CD4-positive, alpha-beta T cell (primary cell): ENCODE data around the gene KIAA0825. TPM values are rescaled to one million over a fixed set of nuclear protein-coding genes. Genes with fewer than 3 reads are reported as not detected.

Source experiments
- ATAC-seq: fragments of 200-7000 bp; cut with Tn5 transposase; one replicate; pipeline ENCODE4 v1.10.0; 2022; ENCODE audit warnings: mild to moderate bottlenecking; ENCODE audit not compliant: poor library complexity
- CTCF ChIA-PET: fragments of 350-600 bp; sonication (Branson Sonifier 250); formaldehyde crosslinking; loops from one replicate; lab custom pipeline; 2021; ENCODE audit warnings: antibody characterized with exemption, inconsistent platforms; lab: Charles Lee
- POLR2A ChIA-PET: fragments of 350-600 bp; sonication (Branson Sonifier 250); formaldehyde crosslinking; loops from one replicate; lab custom pipeline; 2021; ENCODE audit warnings: antibody characterized with exemption, inconsistent platforms; lab: Charles Lee
- DNase-seq, 14 experiments: peaks; one replicate each; pipeline ENCODE4 v3.0.0-alpha.2; 2013 to 2020; ENCODE audit warnings: mixed read lengths in 2 of 14
- H3K27ac ChIP-seq, 2 donors: one replicate each; pipeline versions ENCODE4 v1.5.1 to v1.7.0; 2013; ENCODE audit warnings: low read length in 2 of 2, low read depth in 1 of 2, mild to moderate bottlenecking in 1 of 2
- H3K27me3 ChIP-seq, 2 experiments: 1 replicate in 1 of 2; 2 replicates in 1 of 2; pipeline versions ENCODE4 v1.6.1 to v1.7.0; 2013; ENCODE audit warnings: low read length in 2 of 2, control low read depth in 1 of 2, mild to moderate bottlenecking in 1 of 2, moderate library complexity in 1 of 2; ENCODE audit not compliant: insufficient read depth in 2 of 2, control insufficient read depth in 1 of 2
- H3K36me3 ChIP-seq: one replicate; pipeline ENCODE4 v1.6.1; 2013; ENCODE audit warnings: low read length, control low read depth; ENCODE audit not compliant: insufficient read depth
- H3K4me1 ChIP-seq: one replicate; pipeline ENCODE4 v1.6.1; 2013; ENCODE audit warnings: low read length, control low read depth; ENCODE audit not compliant: insufficient read depth
- H3K4me3 ChIP-seq: one replicate; pipeline ENCODE4 v1.5.1; 2013; ENCODE audit warnings: mild to moderate bottlenecking, low read length, moderate library complexity
- H3K9me3 ChIP-seq, 2 experiments: 1 replicate in 1 of 2; 2 replicates in 1 of 2; pipeline versions ENCODE4 v1.6.1 to v1.7.0; 2013; ENCODE audit warnings: low read length in 2 of 2, mild to moderate bottlenecking in 2 of 2, control low read depth in 1 of 2, moderate library complexity in 1 of 2; ENCODE audit not compliant: control insufficient read depth in 1 of 2, insufficient read depth in 1 of 2
- H3K27ac Mint-ChIP-seq: one replicate; pipeline ENCODE4 v1.8.0; 2020; ENCODE audit warnings: mixed read lengths
- H3K27me3 Mint-ChIP-seq: one replicate; pipeline ENCODE4 v1.8.0; 2021; ENCODE audit warnings: mixed read lengths
- H3K36me3 Mint-ChIP-seq: one replicate; pipeline ENCODE4 v1.8.0; 2021; ENCODE audit warnings: low read depth, mixed read lengths
- H3K4me1 Mint-ChIP-seq: one replicate; pipeline ENCODE4 v1.8.0; 2021; ENCODE audit warnings: low read depth, mixed read lengths
- H3K4me3 Mint-ChIP-seq: one replicate; pipeline ENCODE4 v1.8.0; 2020; ENCODE audit warnings: mild to moderate bottlenecking, mixed read lengths
- H3K9me3 Mint-ChIP-seq: one replicate; pipeline ENCODE4 v1.8.0; 2020; ENCODE audit warnings: mixed read lengths
- intact Hi-C, 2 experiments: fragments of 100-400 bp; cut with DNase I in 1 of 2; cut with micrococcal nuclease in 1 of 2; formaldehyde crosslinking; loops; one replicate each; pipeline versions ENCODE4 v1.15.1 to v1.9.0; 2023 to 2025; cut with DNase I, micrococcal nuclease
- total RNA-seq, 174 experiments: library from RNA in 2 of 174; stranded (reverse) in 2 of 174; gene quantifications; one replicate each; pipeline ENCODE4 v1.2.3 and lab custom pipeline; 2021 to 2026
- TF ChIP-seq, protein P1 (sequence below): fragments of 200-600 bp; IDR thresholded peaks from one replicate; pipeline ENCODE4 v1.8.0; 2022; ENCODE audit warnings: antibody characterized with exemption, mild to moderate bottlenecking

The KIAA0825 gene
- total RNA-seq, 2 experiments from 2014 or later: 1.5 to 1.6 TPM

GRCh38 chr5:94544875-94545547 is 73.4 kb downstream of the KIAA0825 start:
- ChIA-PET CTCF (interaction anchor here (0.8 kb wide), 1 partner anchor 10 kb away, joined by 3 read pairs; no protein-coding TSS in a partner anchor), POLR2A (no interaction called here)
- Mint-ChIP-seq H3K36me3 (peaks cover 38% of the 10 kb centered on the region), H3K4me1 (no peaks in the 10 kb centered on the region), H3K27ac (no peak overlapping the region), H3K9me3 (peaks cover 2% of the 10 kb centered on the region), H3K27me3 (no peaks in the 10 kb centered on the region), H3K4me3 (no peak overlapping the region)
- no peaks in the 10 kb centered on the region for H3K36me3 ChIP-seq
- no peaks in the 10 kb centered on the region for H3K27me3 ChIP-seq
- no peak overlapping the region for H3K27ac ChIP-seq
- intact Hi-C loops: no loop called here
- no peak for DNase-seq
- no peak overlapping the region for H3K4me3 ChIP-seq
- H3K9me3 ChIP-seq: peaks cover 0 to 8% of the 10 kb centered on the region in 2 experiments
- no peaks in the 10 kb centered on the region for H3K4me1 ChIP-seq
- no peak for ATAC-seq
- TF ChIP-seq, protein P1, sequence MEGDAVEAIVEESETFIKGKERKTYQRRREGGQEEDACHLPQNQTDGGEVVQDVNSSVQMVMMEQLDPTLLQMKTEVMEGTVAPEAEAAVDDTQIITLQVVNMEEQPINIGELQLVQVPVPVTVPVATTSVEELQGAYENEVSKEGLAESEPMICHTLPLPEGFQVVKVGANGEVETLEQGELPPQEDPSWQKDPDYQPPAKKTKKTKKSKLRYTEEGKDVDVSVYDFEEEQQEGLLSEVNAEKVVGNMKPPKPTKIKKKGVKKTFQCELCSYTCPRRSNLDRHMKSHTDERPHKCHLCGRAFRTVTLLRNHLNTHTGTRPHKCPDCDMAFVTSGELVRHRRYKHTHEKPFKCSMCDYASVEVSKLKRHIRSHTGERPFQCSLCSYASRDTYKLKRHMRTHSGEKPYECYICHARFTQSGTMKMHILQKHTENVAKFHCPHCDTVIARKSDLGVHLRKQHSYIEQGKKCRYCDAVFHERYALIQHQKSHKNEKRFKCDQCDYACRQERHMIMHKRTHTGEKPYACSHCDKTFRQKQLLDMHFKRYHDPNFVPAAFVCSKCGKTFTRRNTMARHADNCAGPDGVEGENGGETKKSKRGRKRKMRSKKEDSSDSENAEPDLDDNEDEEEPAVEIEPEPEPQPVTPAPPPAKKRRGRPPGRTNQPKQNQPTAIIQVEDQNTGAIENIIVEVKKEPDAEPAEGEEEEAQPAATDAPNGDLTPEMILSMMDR: no peak

- POLR2A ChIA-PET: no interaction called here
- no peak overlapping the region for H3K4me3 ChIP-seq
- H3K4me3 Mint-ChIP-seq: no peak overlapping the region
- no peak overlapping the region for H3K27ac Mint-ChIP-seq
- ATAC-seq (no peak), DNase-seq (peak in 2 of 14 experiments; percentile 13)
- H3K4me1 ChIP-seq: no peaks in the 10 kb centered on the region
- TF ChIP-seq, protein P1: no peak
- peaks cover 0 to 4% of the 10 kb centered on the region in 2 experiments for H3K9me3 ChIP-seq
- CTCF ChIA-PET: no interaction called here
- H3K27me3 ChIP-seq: no peaks in the 10 kb centered on the region
- H3K4me1 Mint-ChIP-seq: no peaks in the 10 kb centered on the region
- intact Hi-C loops: no loop called here
- peaks cover 2% of the 10 kb centered on the region for H3K9me3 Mint-ChIP-seq
- no peaks in the 10 kb centered on the region for H3K27me3 Mint-ChIP-seq
- H3K36me3 Mint-ChIP-seq: peaks cover 40% of the 10 kb centered on the region
- no peaks in the 10 kb centered on the region for H3K36me3 ChIP-seq
- H3K27ac ChIP-seq: no peak overlapping the region
Measured at GRCh38 chr5:94544031-94544650, 74.3 kb downstream of the KIAA0825 start.

DNA sequence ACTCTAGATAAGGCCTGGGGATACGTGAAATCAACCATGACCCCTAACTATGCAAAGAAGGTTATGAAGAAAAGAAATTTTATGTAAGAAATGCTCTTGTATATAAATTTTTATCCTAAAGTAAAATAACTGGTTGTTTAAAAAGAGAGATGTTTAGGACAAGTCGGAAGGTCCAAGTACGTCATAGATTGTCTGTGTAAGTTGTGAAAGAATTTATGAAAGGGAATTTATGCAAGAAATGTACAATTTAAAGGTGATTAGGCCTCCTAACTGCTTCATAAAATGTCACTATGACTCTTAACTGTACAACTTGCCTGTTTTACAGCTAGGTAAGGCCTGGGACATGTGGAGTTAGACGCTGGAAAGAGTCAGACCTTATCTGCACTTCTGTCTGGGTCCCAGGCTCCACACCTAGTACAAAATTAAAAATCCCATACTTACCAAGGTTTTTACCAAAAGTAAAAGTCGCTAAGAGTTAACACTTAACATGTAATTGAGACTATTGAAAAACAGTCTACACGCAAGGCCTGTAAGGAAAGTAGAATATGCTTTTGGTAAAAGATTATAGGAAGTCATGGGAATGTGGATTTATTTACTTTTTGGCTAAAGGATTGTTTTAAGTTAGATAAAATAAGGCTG is 77.4 kb downstream of the KIAA0825 start:
- ATAC-seq (no peak), DNase-seq (no peak)
- Mint-ChIP-seq H3K36me3 (peaks cover 34% of the 10 kb centered on the region), H3K27ac (no peak overlapping the region), H3K27me3 (no peaks in the 10 kb centered on the region), H3K4me3 (no peak overlapping the region), H3K9me3 (peaks cover 2% of the 10 kb centered on the region), H3K4me1 (no peaks in the 10 kb centered on the region)
- intact Hi-C loops: no loop called here
- Histone ChIP-seq H3K36me3 (no peaks in the 10 kb centered on the region), H3K4me3 (no peak overlapping the region), H3K4me1 (no peaks in the 10 kb centered on the region), H3K27me3 (no peaks in the 10 kb centered on the region), H3K27ac (no peak overlapping the region), H3K9me3 (peaks cover 0 to 4% of the 10 kb centered on the region in 2 experiments)
- TF ChIP-seq, protein P1: no peak
- ChIA-PET CTCF (no interaction called here), POLR2A (no interaction called here)
